ENCODE measurements around the gene ISCU. TPM values are rescaled to one million over a fixed set of nuclear protein-coding genes. Genes with fewer than 3 reads are reported as not detected.

The ISCU gene
- total RNA-seq, 4 donors from 2014 or later, result 232 to 337 (median 249) TPM

GRCh38 chr12:108565976-108566375 is 3.6 kb downstream of the ISCU start:
- H3K4me1 ChIP-seq, result peaks cover 28 to 32% of the 10 kb centered on the region in 2 donors
- H3K27me3 ChIP-seq, result no peaks in the 10 kb centered on the region
- intact Hi-C loops (cut with DNase I; ENCODE audit: low total_unique reads) (loop anchor here (2.0 kb wide), 1 partner anchor 237 kb away; no protein-coding TSS in a partner anchor), in situ Hi-C loops (cut with MboI; ENCODE audit: low sequenced_read_pairs in 4 of 4) (loop anchor here (5.0 to 25.0 kb wide), 5 partner anchors 51 to 529 kb away; partner anchors contain the start of genes ALKBH2 (in 4 of the 4), UNG (in 4 of the 4) and SSH1 (in 1 of the 4))
- H3K36me3 ChIP-seq, result peaks cover 2 to 63% of the 10 kb centered on the region in 2 donors
- DNase-seq (peak; percentile 81 to 92), ATAC-seq (peak; percentile 49 to 56)
- TF ChIP-seq CTCF (IDR thresholded peaks at IDR 0.05 in 4 of 5, conservative IDR thresholded peaks at IDR 0.05 in 1 of 5) (no peak), POLR2A (IDR thresholded peaks at IDR 0.05) (no peak)
- H3K9me3 ChIP-seq, result no peaks in the 10 kb centered on the region
- H3K4me3 ChIP-seq, result no peak overlapping the region
- peak overlapping the region; percentile 92 to 97 (median 96) for H3K27ac ChIP-seq

- DNase-seq, result no peak
- Histone ChIP-seq H3K27me3 (no peaks in the 10 kb centered on the region), H3K9me3 (no peaks in the 10 kb centered on the region), H3K4me1 (peaks cover 28 to 32% of the 10 kb centered on the region in 2 donors), H3K36me3 (peaks cover 2 to 63% of the 10 kb centered on the region in 2 donors), H3K27ac (peak overlapping the region; percentile 92 to 97 (median 96)), H3K4me3 (no peak overlapping the region)
- intact Hi-C loops (cut with DNase I; ENCODE audit: low total_unique reads) (no loop called here), in situ Hi-C loops (cut with MboI; ENCODE audit: low sequenced_read_pairs in 4 of 4) (loop anchor here (5.0 to 25.0 kb wide), 5 partner anchors 51 to 528 kb away; partner anchors contain the start of genes ALKBH2 (in 4 of the 4), UNG (in 4 of the 4) and SSH1 (in 1 of the 4))
- ATAC-seq, result no peak
- TF ChIP-seq POLR2A (IDR thresholded peaks at IDR 0.05), result no peak
- no peak for TF ChIP-seq CTCF (IDR thresholded peaks at IDR 0.05 in 4 of 5, conservative IDR thresholded peaks at IDR 0.05 in 1 of 5)
Observed at GRCh38 chr12:108566452-108566851, 4.1 kb downstream of the ISCU start.

GRCh38 chr12:108567406-108568337 is 5.3 kb downstream of the ISCU start:
- Histone ChIP-seq H3K9me3 (no peaks in the 10 kb centered on the region), H3K27me3 (no peaks in the 10 kb centered on the region), H3K36me3 (peaks cover 2 to 63% of the 10 kb centered on the region in 2 donors), H3K4me1 (peaks cover 28 to 32% of the 10 kb centered on the region in 2 donors), H3K27ac (peak overlapping the region in 3 of 4 donors; percentile 7 to 97 (median 96)), H3K4me3 (no peak overlapping the region)
- intact Hi-C loops (cut with DNase I; ENCODE audit: low total_unique reads) (no loop called here), in situ Hi-C loops (cut with MboI; ENCODE audit: low sequenced_read_pairs in 4 of 4) (loop anchor here (5.0 to 25.0 kb wide), 5 partner anchors 50 to 527 kb away; partner anchors contain the start of genes ALKBH2 (in 4 of the 4), UNG (in 4 of the 4) and SSH1 (in 1 of the 4))
- TF ChIP-seq POLR2A (IDR thresholded peaks at IDR 0.05) (no peak), CTCF (IDR thresholded peaks at IDR 0.05 in 4 of 5, conservative IDR thresholded peaks at IDR 0.05 in 1 of 5) (no peak)
- DNase-seq (no peak), ATAC-seq (no peak)

- H3K36me3 ChIP-seq, result peaks cover 2 to 63% of the 10 kb centered on the region in 2 donors
- peaks cover 26 to 28% of the 10 kb centered on the region in 2 donors for H3K4me1 ChIP-seq
- intact Hi-C loops (cut with DNase I; ENCODE audit: low total_unique reads) (no loop called here), in situ Hi-C loops (cut with MboI; ENCODE audit: low sequenced_read_pairs in 4 of 4) (loop anchor here (5.0 to 25.0 kb wide), 5 partner anchors 49 to 526 kb away; partner anchors contain the start of genes ALKBH2 (in 4 of the 4), UNG (in 4 of the 4) and SSH1 (in 1 of the 4))
- no peak overlapping the region for H3K27ac ChIP-seq
- TF ChIP-seq POLR2A (IDR thresholded peaks at IDR 0.05), result no peak
- TF ChIP-seq CTCF (IDR thresholded peaks at IDR 0.05 in 4 of 5, conservative IDR thresholded peaks at IDR 0.05 in 1 of 5), result no peak
- H3K4me3 ChIP-seq, result no peak overlapping the region
- H3K27me3 ChIP-seq, result no peaks in the 10 kb centered on the region
- no peaks in the 10 kb centered on the region for H3K9me3 ChIP-seq
- ATAC-seq, result no peak
- DNase-seq, result no peak
Observed at GRCh38 chr12:108568338-108569154, 6.2 kb downstream of the ISCU start.

All from gastrocnemius medialis (tissue), 4 donors.